Esophagus squamous epithelium (tissue), 5 donors: Measurements from ENCODE around the gene ANXA10. TPM values are rescaled to one million over a fixed set of nuclear protein-coding genes. Genes with fewer than 3 reads are reported as not detected.

ENCODE experiments used
- DNase-seq: peaks from one replicate; lab custom pipeline; 2025; lab: John Stamatoyannopoulos, UW
- H3K27ac ChIP-seq, 4 donors: fragments of 200-600 bp; sonication (generic); one replicate each; pipeline ENCODE4 v1.5.1; 2016 to 2019; ENCODE audit warnings: mild to moderate bottlenecking in 1 of 4
- H3K27me3 ChIP-seq, 4 donors: fragments of 200-600 bp; sonication (generic); 1 replicate in 3 of 4; 2 replicates in 1 of 4; pipeline versions ENCODE4 v1.5.1 to v1.6.0; 2017 to 2021; ENCODE audit warnings: antibody characterized with exemption in 1 of 4
- H3K36me3 ChIP-seq, 3 donors: fragments of 200-600 bp; sonication (generic); one replicate each; pipeline ENCODE4 v1.5.1; 2016 to 2019
- H3K4me1 ChIP-seq, 3 donors: fragments of 200-600 bp; sonication (generic); one replicate each; pipeline ENCODE4 v1.5.1; 2017 to 2019
- H3K4me3 ChIP-seq, 4 donors: fragments of 200-600 bp; sonication (generic); 1 replicate in 3 of 4; 2 replicates in 1 of 4; pipeline ENCODE4 v1.5.1; 2016 to 2019; ENCODE audit warnings: mild to moderate bottlenecking in 2 of 4, moderate library complexity in 1 of 4
- H3K9me3 ChIP-seq, 3 donors: fragments of 200-600 bp; sonication (generic); one replicate each; pipeline ENCODE4 v1.5.1; 2016 to 2019
- POLR2A ChIP-seq, 4 donors: fragments of 450-650 bp; IDR thresholded peaks; one replicate each; pipeline ENCODE4 v1.6.1; 2017; ENCODE audit warnings: antibody characterized with exemption in 4 of 4, mild to moderate bottlenecking in 4 of 4, moderate library complexity in 3 of 4
- WGBS, 2 donors: methylation state at CpG; one replicate each; pipeline ENCODE4 v1.1.5; 2018; 5-methylcytosine and 5-hydroxymethylcytosine counted together
- intact Hi-C: fragments of 100-400 bp; cut with DNase I; formaldehyde crosslinking; loops from one replicate; pipeline ENCODE4 v1.15.0; 2022
- total RNA-seq, 4 donors: library from RNA; depleted of rRNA; stranded (reverse); fragments of >200 nt; gene quantifications; one replicate each; pipeline ENCODE4 v1.1.0, GENCODE V29; 2016
- TF ChIP-seq, protein P1 (sequence below), 6 experiments: fragments of 450-650 bp in 4 of 6; fragments of 200-600 bp in 2 of 6; sonication (generic) in 2 of 6; IDR thresholded peaks; one replicate each; pipeline ENCODE4 v1.5.1; 2016 to 2019; ENCODE audit warnings: antibody characterized with exemption in 6 of 6, mild to moderate bottlenecking in 4 of 6, moderate library complexity in 4 of 6
- donor health status: DM: yes; HTN: yes; CAD: no.

The ANXA10 gene, protein sequence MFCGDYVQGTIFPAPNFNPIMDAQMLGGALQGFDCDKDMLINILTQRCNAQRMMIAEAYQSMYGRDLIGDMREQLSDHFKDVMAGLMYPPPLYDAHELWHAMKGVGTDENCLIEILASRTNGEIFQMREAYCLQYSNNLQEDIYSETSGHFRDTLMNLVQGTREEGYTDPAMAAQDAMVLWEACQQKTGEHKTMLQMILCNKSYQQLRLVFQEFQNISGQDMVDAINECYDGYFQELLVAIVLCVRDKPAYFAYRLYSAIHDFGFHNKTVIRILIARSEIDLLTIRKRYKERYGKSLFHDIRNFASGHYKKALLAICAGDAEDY
- under 1 TPM in 2 of 4 donors, not detected in 2; 0.18 to 0.19 TPM for total RNA-seq

DNA sequence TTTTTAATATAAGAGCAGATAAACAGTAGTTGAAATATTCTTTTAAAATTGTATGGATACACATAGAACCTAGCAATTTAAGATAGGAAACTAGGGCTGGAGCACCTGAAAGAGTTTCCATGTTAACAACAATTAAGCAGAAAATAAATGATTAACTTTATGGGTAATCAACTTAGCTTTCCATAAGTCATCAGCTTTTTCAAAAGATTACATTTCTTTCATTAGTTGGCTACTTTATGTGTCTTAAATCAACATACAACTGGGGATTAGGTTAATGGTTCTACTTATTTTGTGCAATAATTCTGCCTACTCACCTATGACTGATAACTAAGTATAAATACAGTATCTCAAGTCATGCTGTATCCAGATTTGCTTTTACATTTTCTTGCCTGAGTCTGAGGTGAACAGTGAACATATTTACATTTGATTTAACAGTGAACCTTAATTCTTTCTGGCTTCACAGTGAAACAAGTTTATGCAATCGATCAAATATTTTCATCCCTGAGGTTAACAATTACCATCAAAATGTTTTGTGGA is at the start of gene ANXA10:
Gene ANXA10 (plus strand): TSS at position 362 of the 537 bp plus-strand sequence. CDS start 164 bp downstream, at position 526.
- 29 to 48% methylated on average over 1 of the region's 1 CpG for WGBS, 2 donors
- Histone ChIP-seq H3K36me3 (no peaks in the 10 kb centered on the region), H3K4me1 (no peaks in the 10 kb centered on the region), H3K27me3 (no peaks in the 10 kb centered on the region), H3K9me3 (peaks cover 0 to 15% (median 7%) of the 10 kb centered on the region in 3 donors), H3K27ac (no peak within 1 kb of the TSS), H3K4me3 (no peak within 1 kb of the TSS)
- intact Hi-C loops = no loop called here
- no peak for TF ChIP-seq POLR2A (IDR thresholded peaks at IDR 0.05)
- TF ChIP-seq, protein P1, sequence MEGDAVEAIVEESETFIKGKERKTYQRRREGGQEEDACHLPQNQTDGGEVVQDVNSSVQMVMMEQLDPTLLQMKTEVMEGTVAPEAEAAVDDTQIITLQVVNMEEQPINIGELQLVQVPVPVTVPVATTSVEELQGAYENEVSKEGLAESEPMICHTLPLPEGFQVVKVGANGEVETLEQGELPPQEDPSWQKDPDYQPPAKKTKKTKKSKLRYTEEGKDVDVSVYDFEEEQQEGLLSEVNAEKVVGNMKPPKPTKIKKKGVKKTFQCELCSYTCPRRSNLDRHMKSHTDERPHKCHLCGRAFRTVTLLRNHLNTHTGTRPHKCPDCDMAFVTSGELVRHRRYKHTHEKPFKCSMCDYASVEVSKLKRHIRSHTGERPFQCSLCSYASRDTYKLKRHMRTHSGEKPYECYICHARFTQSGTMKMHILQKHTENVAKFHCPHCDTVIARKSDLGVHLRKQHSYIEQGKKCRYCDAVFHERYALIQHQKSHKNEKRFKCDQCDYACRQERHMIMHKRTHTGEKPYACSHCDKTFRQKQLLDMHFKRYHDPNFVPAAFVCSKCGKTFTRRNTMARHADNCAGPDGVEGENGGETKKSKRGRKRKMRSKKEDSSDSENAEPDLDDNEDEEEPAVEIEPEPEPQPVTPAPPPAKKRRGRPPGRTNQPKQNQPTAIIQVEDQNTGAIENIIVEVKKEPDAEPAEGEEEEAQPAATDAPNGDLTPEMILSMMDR (IDR thresholded peaks at IDR 0.05) = no peak
- no peak for DNase-seq

DNA sequence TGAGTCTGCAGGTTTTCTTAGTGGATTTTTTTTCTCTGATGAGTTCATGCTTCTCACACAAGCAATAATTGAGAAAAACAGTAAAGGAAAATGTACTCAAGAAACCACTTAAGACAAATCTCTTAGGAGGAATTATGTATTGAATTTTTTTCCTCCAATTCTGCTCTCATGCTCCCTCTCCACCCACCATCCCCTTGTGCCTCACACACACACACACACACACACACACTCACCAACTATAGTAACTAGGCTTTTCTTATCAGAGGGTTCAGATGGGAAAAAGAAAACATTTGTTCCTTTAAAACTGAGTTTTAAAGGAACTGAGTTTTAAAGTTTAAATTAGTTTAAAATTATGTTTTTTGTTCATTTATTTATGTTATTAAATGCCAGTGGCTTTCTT is 47.0 kb upstream of the ANXA10 start:
- Histone ChIP-seq H3K9me3 (peaks cover 0 to 8% (median 0%) of the 10 kb centered on the region in 3 donors), H3K4me1 (no peaks in the 10 kb centered on the region), H3K36me3 (no peaks in the 10 kb centered on the region), H3K27ac (no peak overlapping the region), H3K4me3 (no peak overlapping the region), H3K27me3 (no peaks in the 10 kb centered on the region)
- DNase-seq = no peak
- intact Hi-C loops = no loop called here
- TF ChIP-seq POLR2A (IDR thresholded peaks at IDR 0.05) = no peak
- TF ChIP-seq, protein P1 (IDR thresholded peaks at IDR 0.05) = no peak

DNA sequence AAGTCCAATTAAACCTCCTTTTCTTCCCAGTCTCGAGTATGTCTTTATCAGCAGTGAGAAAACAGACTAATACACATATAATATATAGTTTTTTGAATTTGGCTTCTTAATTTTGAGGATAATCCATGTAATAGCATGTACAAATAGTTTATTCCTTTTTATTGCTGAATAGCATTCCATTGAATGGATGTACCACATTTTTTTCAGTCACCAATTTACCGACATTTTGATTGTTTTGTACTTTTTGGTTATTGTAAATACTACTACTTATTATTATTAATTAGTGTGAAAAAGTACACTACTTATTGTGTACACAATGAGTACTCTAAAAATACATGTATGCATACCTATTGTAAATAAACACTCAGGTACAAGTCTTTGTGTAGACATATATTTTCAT is 42.3 kb upstream of the ANXA10 start:
- intact Hi-C loops = no loop called here
- WGBS, 2 donors = 52 to 61% methylated on average over 2 of the region's 2 CpGs
- Histone ChIP-seq H3K4me3 (no peak overlapping the region), H3K27ac (no peak overlapping the region), H3K36me3 (no peaks in the 10 kb centered on the region), H3K27me3 (no peaks in the 10 kb centered on the region), H3K9me3 (peaks cover 0 to 8% (median 0%) of the 10 kb centered on the region in 3 donors), H3K4me1 (no peaks in the 10 kb centered on the region)
- no peak for TF ChIP-seq POLR2A (IDR thresholded peaks at IDR 0.05)
- no peak for DNase-seq

DNA sequence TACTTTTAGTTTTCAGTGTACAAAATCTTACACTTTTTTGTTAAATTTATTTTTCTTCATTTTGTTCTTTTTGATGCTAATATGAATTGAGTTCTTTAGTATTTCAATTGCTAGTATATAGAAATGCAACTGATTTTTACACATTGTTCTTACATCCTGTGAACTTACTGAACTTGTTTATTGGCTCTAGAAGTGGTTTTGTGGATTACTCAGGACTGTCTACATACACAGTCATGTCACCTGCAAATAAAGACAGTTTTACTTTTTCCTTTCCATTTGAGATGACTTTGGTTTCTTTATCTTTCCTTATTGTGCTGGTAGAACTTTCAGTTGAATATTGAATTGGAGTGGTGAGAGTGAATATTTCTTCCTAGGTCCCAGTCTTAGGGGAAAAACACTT is 40.8 kb upstream of the ANXA10 start:
- Histone ChIP-seq H3K27me3 (no peaks in the 10 kb centered on the region), H3K4me3 (no peak overlapping the region), H3K4me1 (no peaks in the 10 kb centered on the region), H3K27ac (no peak overlapping the region), H3K36me3 (no peaks in the 10 kb centered on the region), H3K9me3 (peaks cover 0 to 8% (median 0%) of the 10 kb centered on the region in 3 donors)
- TF ChIP-seq, protein P1 (IDR thresholded peaks at IDR 0.05) = no peak
- no peak for TF ChIP-seq POLR2A (IDR thresholded peaks at IDR 0.05)
- no peak for DNase-seq
- intact Hi-C loops = no loop called here

DNA sequence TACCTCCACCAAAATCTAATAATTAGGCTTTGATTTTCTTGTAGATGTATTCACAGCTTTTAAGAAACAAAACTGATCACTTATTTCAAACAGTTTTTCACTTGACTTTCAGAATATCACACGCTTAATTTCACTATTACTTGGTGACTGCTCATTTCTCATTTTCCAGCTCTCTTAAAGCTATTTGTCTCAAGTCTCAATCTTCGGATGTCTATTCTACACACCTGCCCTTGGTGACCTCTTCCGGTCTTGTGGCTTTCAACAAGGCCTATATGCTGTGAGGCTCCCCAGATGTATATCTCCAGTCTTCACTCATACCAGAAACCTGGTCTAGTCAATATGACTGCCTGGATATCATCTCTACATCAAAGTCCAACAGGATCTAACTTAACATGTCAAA is 34.9 kb upstream of the ANXA10 start:
- Histone ChIP-seq H3K36me3 (no peaks in the 10 kb centered on the region), H3K27ac (no peak overlapping the region), H3K4me1 (no peaks in the 10 kb centered on the region), H3K27me3 (no peaks in the 10 kb centered on the region), H3K9me3 (no peaks in the 10 kb centered on the region), H3K4me3 (no peak overlapping the region)
- intact Hi-C loops = no loop called here
- no peak for TF ChIP-seq POLR2A (IDR thresholded peaks at IDR 0.05)
- TF ChIP-seq, protein P1 (IDR thresholded peaks at IDR 0.05) = no peak
- no peak for DNase-seq
- WGBS, 2 donors = 84 to 91% methylated on average over 3 of the region's 3 CpGs
